GM12878 (cell line): ENCODE results near the gene SLC4A8. TPM values are rescaled to one million over a fixed set of nuclear protein-coding genes. Genes with fewer than 3 reads are reported as not detected.

Experiments used
- ATAC-seq: fragments of 200-7000 bp; cut with Tn5 transposase; 3 replicates; pipeline ENCODE4 v1.9.1; 2020; ENCODE audit warnings: mild to moderate bottlenecking, moderate library complexity
- BruUV-seq: library from RNA; stranded (reverse); fragments of 400-500 nt; replicated peaks from 2 replicates; lab custom pipeline; 2021; lab: Mats Ljungman, UMichigan
- CTCF ChIA-PET: fragments of 300-600 bp; sonication (Branson Sonifier 250); formaldehyde crosslinking; extraction: SDS; loops from one replicate; lab custom pipeline; 2021; ENCODE audit warnings: inconsistent platforms; lab: Yijun Ruan, JAX
- POLR2A ChIA-PET: fragments of 350-600 bp; formaldehyde crosslinking; extraction: SDS; loops from one replicate; lab custom pipeline; 2021; ENCODE audit warnings: inconsistent platforms; lab: Charles Lee
- RAD21 ChIA-PET: fragments of 300-600 bp; sonication (Branson Sonifier 250); formaldehyde crosslinking; loops from one replicate; lab custom pipeline; 2023; ENCODE audit warnings: antibody characterized with exemption; ENCODE audit not compliant: unreplicated experiment; lab: Charles Lee
- SMC1A ChIA-PET: fragments of 300-600 bp; sonication (Branson Sonifier 250); formaldehyde crosslinking; loops from one replicate; lab custom pipeline; 2023; ENCODE audit not compliant: unreplicated experiment, uncharacterized antibody; lab: Charles Lee
- DNase-seq: peaks from one replicate; pipeline ENCODE4 v3.0.0-alpha.2; 2011; ENCODE audit warnings: low read depth, low spot score
- FAIRE-seq: peaks from 3 replicates; lab custom pipeline; 2011; peaks lifted over from hg19 to GRCh38; lab: Jason Lieb, UNC
- H2AFZ ChIP-seq: 2 replicates; pipeline ENCODE4 v1.6.0; 2011; ENCODE audit warnings: low read depth, low read length, control low read depth; ENCODE audit not compliant: control insufficient read depth
- H3K27ac ChIP-seq: 2 replicates; pipeline ENCODE4 v1.5.1; 2011; ENCODE audit warnings: control low read depth; ENCODE audit not compliant: control insufficient read depth, insufficient read depth
- H3K27me3 ChIP-seq, 2 experiments: replicated peaks in 1 of 2; 2 replicates each; pipeline versions ENCODE4 v1.6.0 to v1.6.1; 2011; ENCODE audit warnings: low read length in 1 of 2; ENCODE audit not compliant: control insufficient read depth in 2 of 2, insufficient read depth in 2 of 2
- H3K36me3 ChIP-seq, 2 experiments: 2 replicates each; pipeline ENCODE4 v1.5.1; 2011; ENCODE audit warnings: low read length in 1 of 2; ENCODE audit not compliant: control insufficient read depth in 2 of 2, insufficient read depth in 2 of 2
- H3K4me1 ChIP-seq: 2 replicates; pipeline ENCODE4 v1.6.1; 2011; ENCODE audit warnings: mild to moderate bottlenecking, low read length, moderate library complexity, mixed read lengths; ENCODE audit not compliant: control insufficient read depth, insufficient read depth
- H3K4me2 ChIP-seq: 2 replicates; pipeline ENCODE4 v1.6.0; 2011; ENCODE audit warnings: control low read depth; ENCODE audit not compliant: control insufficient read depth, insufficient read depth
- H3K4me3 ChIP-seq: fragments of 200-600 bp; sonication (generic); 2 replicates; pipeline ENCODE4 v1.5.1; 2016
- H3K79me2 ChIP-seq: 2 replicates; pipeline ENCODE4 v1.6.0; 2011; ENCODE audit warnings: low read length; ENCODE audit not compliant: control insufficient read depth, insufficient read depth
- H3K9ac ChIP-seq: 2 replicates; pipeline ENCODE4 v1.8.0; 2011; ENCODE audit warnings: low read length, control low read depth, mixed read lengths; ENCODE audit not compliant: control insufficient read depth, insufficient read depth
- H3K9me3 ChIP-seq: replicated peaks from 3 replicates; pipeline ENCODE4 v1.5.1; 2011; ENCODE audit warnings: mild to moderate bottlenecking, low read length; ENCODE audit not compliant: control insufficient read depth, insufficient read depth
- H4K20me1 ChIP-seq: 2 replicates; pipeline ENCODE4 v1.6.0; 2011; ENCODE audit not compliant: control insufficient read depth, insufficient read depth
- ASH2L ChIP-seq: fragments of 300-600, 200-600 bp; sonication (generic); IDR thresholded peaks from 2 replicates; pipeline ENCODE4 v1.6.1; 2017; ENCODE audit warnings: low read depth, mild to moderate bottlenecking, borderline replicate concordance
- BCL11A ChIP-seq: IDR thresholded peaks from 2 replicates; pipeline ENCODE4 v1.6.1; 2011; ENCODE audit warnings: low read depth, low read length
- CBX3 ChIP-seq: fragments of 200-600 bp; sonication (generic); IDR thresholded peaks from 2 replicates; pipeline ENCODE4 v1.6.1; 2016; ENCODE audit warnings: low read depth, borderline replicate concordance
- CHD1 ChIP-seq: IDR thresholded peaks from 2 replicates; pipeline ENCODE4 v1.6.1; 2012; ENCODE audit warnings: low read depth, low read length, improper control_type of control experiment
- EED ChIP-seq: sonication (generic); IDR thresholded peaks from 2 replicates; pipeline ENCODE4 v1.6.1; 2016; ENCODE audit warnings: antibody characterized with exemption, low read depth
- FOXM1 ChIP-seq: IDR thresholded peaks from 2 replicates; pipeline ENCODE4 v1.6.1; 2012; ENCODE audit warnings: low read depth, mild to moderate bottlenecking, inconsistent platforms, low read length, moderate library complexity
- JUNB ChIP-seq: IDR thresholded peaks from 2 replicates; pipeline ENCODE4 v1.6.1; 2016; ENCODE audit warnings: antibody characterized with exemption, mild to moderate bottlenecking
- JUND ChIP-seq: IDR thresholded peaks from 2 replicates; pipeline ENCODE4 v1.6.1; 2012; ENCODE audit warnings: low read depth, mild to moderate bottlenecking, low read length, improper control_type of control experiment, moderate library complexity
- NFIC ChIP-seq: IDR thresholded peaks from 2 replicates; pipeline ENCODE4 v1.6.1; 2012; ENCODE audit warnings: low read depth, mild to moderate bottlenecking, inconsistent platforms, low read length, moderate library complexity
- SMAD1 ChIP-seq: fragments of 450-650 bp; IDR thresholded peaks from 2 replicates; pipeline ENCODE4 v1.6.1; 2018; ENCODE audit warnings: mild to moderate bottlenecking, low read depth; ENCODE audit not compliant: partially characterized antibody
- SMAD5 ChIP-seq: IDR thresholded peaks from 2 replicates; pipeline ENCODE4 v1.6.1; 2016; ENCODE audit warnings: antibody characterized with exemption, low read depth
- SRF ChIP-seq, 2 experiments: IDR thresholded peaks; 2 replicates each; pipeline ENCODE4 v1.6.1; 2011; ENCODE audit warnings: low read depth in 2 of 2, low read length in 2 of 2, mild to moderate bottlenecking in 1 of 2, moderate library complexity in 1 of 2
- ZBTB11 ChIP-seq: fragments of 450-650 bp; formaldehyde crosslinking; IDR thresholded peaks from 2 replicates; pipeline ENCODE4 v1.5.0; 2022; ENCODE audit warnings: mild to moderate bottlenecking, missing genetic modification characterization
- ZNF24 ChIP-seq: fragments of 450-650 bp; IDR thresholded peaks from 2 replicates; pipeline ENCODE4 v1.6.1; 2017; ENCODE audit warnings: antibody characterized with exemption, mild to moderate bottlenecking
- WGBS: methylation state at CpG from one replicate; pipeline ENCODE4 v1.1.6; 2016; ENCODE audit warnings: low lambda C conversion rate; ENCODE audit not compliant: insufficient replicate concordance, insufficient coverage; ENCODE audit errors: missing lambda C conversion rate; 5-methylcytosine and 5-hydroxymethylcytosine counted together
- in situ Hi-C: fragments of 300-500 bp; cut with MboI; formaldehyde crosslinking; loops from 9 replicates; pipeline ENCODE4 v1.14.3; 2018; ENCODE audit warnings: mixed read lengths
- intact Hi-C: fragments of 100-400 bp; cut with micrococcal nuclease; formaldehyde crosslinking; loops from one replicate; pipeline ENCODE4 v1.14.2; 2022; ENCODE audit not compliant: unreplicated experiment
- polyA plus RNA-seq, 11 experiments: library from polyadenylated mRNA; depleted of rRNA in 4 of 11; unstranded in 6 of 11; stranded (reverse) in 5 of 11; fragments of >200 nt; fragmentation: Nextera tagmentation in 4 of 11; fragmentation: Illumina TruSeq in 1 of 11; extraction: Ambion mirVana in 4 of 11; extraction: Trizol in 1 of 11; gene quantifications; 1 replicate in 1 of 11; 2 replicates in 10 of 11; pipeline versions ENCODE4 v1.2.1 to v1.2.3, GENCODE V29; 2011 to 2016; ENCODE audit warnings: inconsistent platforms in 2 of 11, missing spikeins in 2 of 11, low read depth in 1 of 11
- total RNA-seq, 4 experiments: library from RNA; depleted of rRNA in 3 of 4; stranded (reverse); fragments of >200 nt in 3 of 4; fragmentation: Illumina TruSeq in 1 of 4; extraction: Trizol in 1 of 4; gene quantifications; 2 replicates each; pipeline versions ENCODE4 v1.2.1 to v1.2.3, GENCODE V29; 2013 to 2021
- TF ChIP-seq, protein P1 (sequence below): IDR thresholded peaks from 2 replicates; pipeline ENCODE4 v1.6.1; 2011; ENCODE audit warnings: low read depth, low read length, improper control_type of control experiment, borderline replicate concordance
- TF ChIP-seq, protein P2 (sequence below): fragments of 450-650 bp; formaldehyde crosslinking; IDR thresholded peaks from 2 replicates; pipeline ENCODE4 v1.4.0; 2022; ENCODE audit warnings: mild to moderate bottlenecking, moderate library complexity

Gene SLC4A8
- total and polyA plus RNA-seq, 10 of the 15 experiments (the other 5 are each of a cell fraction or from before 2014, with no cell fraction given), result 1.4 to 7.7 (median 3.7) TPM

- RAD21 ChIA-PET, result no interaction called here
- ATAC-seq (no peak), DNase-seq (no peak), FAIRE-seq (no peak)
- H3K27me3 ChIP-seq, result no peaks in the 10 kb centered on the region; a peak in 1 of 4 replicates
- in situ Hi-C loops, result no loop called here
- H3K4me1 ChIP-seq, result no peaks in the 10 kb centered on the region
- no peak overlapping the region for H3K4me3 ChIP-seq
- POLR2A ChIA-PET, result no interaction called here
- WGBS, result 3% methylated on average over 2 of the region's 2 CpGs
- H3K79me2 ChIP-seq, result no peaks in the 10 kb centered on the region
- no peak overlapping the region for H2AFZ ChIP-seq
- BruUV-seq, result no TSS peak
- no peak overlapping the region for H3K4me2 ChIP-seq
- no peak for TF ChIP-seq EED
- TF ChIP-seq NFIC, result no peak
- no peak for TF ChIP-seq ASH2L
- TF ChIP-seq FOXM1, result no peak
- no peak for TF ChIP-seq JUNB
- no peak for TF ChIP-seq BCL11A
- TF ChIP-seq SRF (IDR thresholded peaks at IDR 0.05; ENCODE audit: low read depth in 2 of 2, low read length in 2 of 2), result no peak
- TF ChIP-seq, protein P1, sequence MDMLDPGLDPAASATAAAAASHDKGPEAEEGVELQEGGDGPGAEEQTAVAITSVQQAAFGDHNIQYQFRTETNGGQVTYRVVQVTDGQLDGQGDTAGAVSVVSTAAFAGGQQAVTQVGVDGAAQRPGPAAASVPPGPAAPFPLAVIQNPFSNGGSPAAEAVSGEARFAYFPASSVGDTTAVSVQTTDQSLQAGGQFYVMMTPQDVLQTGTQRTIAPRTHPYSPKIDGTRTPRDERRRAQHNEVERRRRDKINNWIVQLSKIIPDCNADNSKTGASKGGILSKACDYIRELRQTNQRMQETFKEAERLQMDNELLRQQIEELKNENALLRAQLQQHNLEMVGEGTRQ, result no peak
- TF ChIP-seq SMAD5, result no peak
- TF ChIP-seq CBX3, result no peak
- no peak for TF ChIP-seq JUND
- TF ChIP-seq, protein P2, sequence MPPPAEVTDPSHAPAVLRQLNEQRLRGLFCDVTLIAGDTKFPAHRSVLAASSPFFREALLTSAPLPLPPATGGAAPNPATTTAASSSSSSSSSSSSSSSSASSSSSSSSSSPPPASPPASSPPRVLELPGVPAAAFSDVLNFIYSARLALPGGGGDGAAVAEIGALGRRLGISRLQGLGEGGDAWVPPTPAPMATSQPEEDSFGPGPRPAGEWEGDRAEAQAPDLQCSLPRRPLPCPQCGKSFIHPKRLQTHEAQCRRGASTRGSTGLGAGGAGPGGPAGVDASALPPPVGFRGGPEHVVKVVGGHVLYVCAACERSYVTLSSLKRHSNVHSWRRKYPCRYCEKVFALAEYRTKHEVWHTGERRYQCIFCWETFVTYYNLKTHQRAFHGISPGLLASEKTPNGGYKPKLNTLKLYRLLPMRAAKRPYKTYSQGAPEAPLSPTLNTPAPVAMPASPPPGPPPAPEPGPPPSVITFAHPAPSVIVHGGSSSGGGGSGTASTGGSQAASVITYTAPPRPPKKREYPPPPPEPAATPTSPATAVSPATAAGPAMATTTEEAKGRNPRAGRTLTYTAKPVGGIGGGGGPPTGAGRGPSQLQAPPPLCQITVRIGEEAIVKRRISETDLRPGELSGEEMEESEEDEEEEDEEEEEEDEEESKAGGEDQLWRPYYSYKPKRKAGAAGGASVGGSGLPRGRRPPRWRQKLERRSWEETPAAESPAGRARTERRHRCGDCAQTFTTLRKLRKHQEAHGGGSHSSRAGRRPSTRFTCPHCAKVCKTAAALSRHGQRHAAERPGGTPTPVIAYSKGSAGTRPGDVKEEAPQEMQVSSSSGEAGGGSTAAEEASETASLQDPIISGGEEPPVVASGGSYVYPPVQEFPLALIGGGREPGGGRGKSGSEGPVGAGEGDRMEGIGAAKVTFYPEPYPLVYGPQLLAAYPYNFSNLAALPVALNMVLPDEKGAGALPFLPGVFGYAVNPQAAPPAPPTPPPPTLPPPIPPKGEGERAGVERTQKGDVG (CRISPR knock-in tag), result no peak
- no peak for TF ChIP-seq SMAD1
- no peak for TF ChIP-seq ZNF24
- no peak for TF ChIP-seq CHD1
- no peak for TF ChIP-seq ZBTB11 (CRISPR knock-in tag)
- H3K27ac ChIP-seq, result no peak overlapping the region
- SMC1A ChIA-PET, result no interaction called here
- H3K9ac ChIP-seq, result no peak overlapping the region
- H4K20me1 ChIP-seq, result no peaks in the 10 kb centered on the region
- intact Hi-C loops, result no loop called here
- no peaks in the 10 kb centered on the region for H3K9me3 ChIP-seq
- no peaks in the 10 kb centered on the region for H3K36me3 ChIP-seq
- CTCF ChIA-PET, result no interaction called here
Observed at GRCh38 chr12:51548241-51548640, 123.6 kb downstream of the SLC4A8 start.
